Adrenal gland (tissue), 19 donors: Measurements from ENCODE around the gene ZNF410. TPM values are rescaled to one million over a fixed set of nuclear protein-coding genes. Genes with fewer than 3 reads are reported as not detected.
A peak's percentile ranks its signal among the peaks of the same experiment; 100 is the strongest.
"Not testable (repeated sequence)": the region's sequence is repeated elsewhere in the genome, so short reads cannot be mapped to it uniquely, and the experiment has no call there.

Experiments used
- DNase-seq, 7 donors: peaks; one replicate each; pipeline ENCODE4 v3.0.0-alpha.2; 2019 to 2020
- H3K27ac ChIP-seq, 5 donors: fragments of 200-600 bp; sonication (generic) in 4 of 5; 1 replicate in 3 of 5; 2 replicates in 2 of 5; pipeline versions ENCODE4 v1.5.1 to v1.8.0; 2016 to 2020; ENCODE audit warnings: mild to moderate bottlenecking in 1 of 5
- H3K27me3 ChIP-seq: fragments of 200-600 bp; 2 replicates; pipeline ENCODE4 v1.8.0; 2021
- H3K36me3 ChIP-seq, 2 donors: fragments of 200-600 bp; replicated peaks in 1 of 2; 1 replicate in 1 of 2; 2 replicates in 1 of 2; pipeline versions ENCODE4 v1.5.1 to v1.8.0; 2018 to 2022
- H3K4me1 ChIP-seq, 2 donors: fragments of 200-600 bp; replicated peaks in 1 of 2; 1 replicate in 1 of 2; 2 replicates in 1 of 2; pipeline versions ENCODE4 v1.5.1 to v1.8.0; 2018 to 2021
- H3K4me3 ChIP-seq, 4 donors: fragments of 200-600 bp; sonication (generic) in 3 of 4; one replicate each; pipeline ENCODE4 v1.5.1; 2016 to 2018
- H3K9me3 ChIP-seq, 3 donors: fragments of 200-600 bp; sonication (generic) in 1 of 3; replicated peaks in 1 of 3; 1 replicate in 2 of 3; 2 replicates in 1 of 3; pipeline versions ENCODE4 v1.5.1 to v1.8.0; 2016 to 2021
- POLR2A ChIP-seq, 2 donors: fragments of 450-650 bp; IDR thresholded peaks; one replicate each; pipeline ENCODE4 v1.6.1; 2017; ENCODE audit warnings: antibody characterized with exemption in 2 of 2, mild to moderate bottlenecking in 2 of 2, moderate library complexity in 1 of 2
- WGBS, 4 donors: extraction: QIAGEN DNeasy Blood & Tissue Kit in 2 of 4; methylation state at CpG; one replicate each; pipeline versions ENCODE4 v1.1.5 to v1.1.7; 2013 to 2017; 5-methylcytosine and 5-hydroxymethylcytosine counted together
- intact Hi-C, 2 donors: fragments of 100-400 bp; cut with DNase I; formaldehyde crosslinking; loops; one replicate each; pipeline versions ENCODE4 v1.14.1 to v1.15.0; 2022 to 2023
- long read RNA-seq, 10 donors: library from polyadenylated mRNA in 3 of 10; unstranded in 2 of 10; stranded (forward) in 1 of 10; transcript quantifications; one replicate each; pipeline ENCODE4 v2.0.0 and lab custom pipeline, GENCODE V29; 2021 to 2026
- polyA plus RNA-seq, 3 donors: library from polyadenylated mRNA; stranded (reverse); fragments of 200-250 nt in 2 of 3; fragments of 350-450 nt in 1 of 3; fragmentation: Illumina TruSeq in 1 of 3; extraction: RNeasy Lipid Tissue Mini Kit (QIAGEN cat#74804) in 1 of 3; gene quantifications; one replicate each; pipeline ENCODE4 v1.2.3, GENCODE V29; 2013 to 2014
- total RNA-seq, 9 donors: library from RNA; depleted of rRNA in 4 of 9; stranded (reverse); fragments of >200 nt in 4 of 9; fragments of 120-200 nt in 1 of 9; fragmentation: NEBNext Ultra II Directional in 1 of 9; extraction: Animal tissue kit (Norgen Biotek cat#: 25700) in 1 of 9; gene quantifications; one replicate each; pipeline versions ENCODE4 v1.1.0 to v1.2.4, GENCODE V29; 2013 to 2023
- TF ChIP-seq, protein P1 (sequence below), 6 experiments: fragments of 450-650 bp in 4 of 6; fragments of 200-600 bp in 2 of 6; sonication (generic) in 1 of 6; IDR thresholded peaks; 1 replicate in 5 of 6; 2 replicates in 1 of 6; pipeline versions ENCODE4 v1.5.1 to v1.8.0; 2016 to 2021; ENCODE audit warnings: antibody characterized with exemption in 6 of 6, mild to moderate bottlenecking in 2 of 6, moderate library complexity in 1 of 6
- donor health status: healthy with polysubstance abuse.
- donor health status: Bipolar disorder and iron deficiency.
- donor health status: DM: yes; HTN: yes; CAD: no.
- donor health status: DM: no; HTN: no; CAD: no.
- donor health status: DM: no; HTN: no; CAD: no.
- donor health status: DM: yes; HTN: yes; CAD: no.

ZNF410 gene, protein sequence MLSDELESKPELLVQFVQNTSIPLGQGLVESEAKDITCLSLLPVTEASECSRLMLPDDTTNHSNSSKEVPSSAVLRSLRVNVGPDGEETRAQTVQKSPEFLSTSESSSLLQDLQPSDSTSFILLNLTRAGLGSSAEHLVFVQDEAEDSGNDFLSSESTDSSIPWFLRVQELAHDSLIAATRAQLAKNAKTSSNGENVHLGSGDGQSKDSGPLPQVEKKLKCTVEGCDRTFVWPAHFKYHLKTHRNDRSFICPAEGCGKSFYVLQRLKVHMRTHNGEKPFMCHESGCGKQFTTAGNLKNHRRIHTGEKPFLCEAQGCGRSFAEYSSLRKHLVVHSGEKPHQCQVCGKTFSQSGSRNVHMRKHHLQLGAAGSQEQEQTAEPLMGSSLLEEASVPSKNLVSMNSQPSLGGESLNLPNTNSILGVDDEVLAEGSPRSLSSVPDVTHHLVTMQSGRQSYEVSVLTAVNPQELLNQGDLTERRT
- total RNA-seq (10 to 100 TPM; 30.6 to 79.5 (median 56.9) TPM), polyA plus RNA-seq (10 to 100 TPM; 49.8 to 57.8 (median 52.0) TPM)
- long read RNA-seq, donor 1, transcript ZNF410-211 (12 exons, 2,601 nt) = major isoform, 7 of 9 reads
- long read RNA-seq, donor 1, partial matches to known transcripts = 0 of 9 reads
- long read RNA-seq, donor 1, other reads (novel, unspliced or antisense) = 0 of 9 reads
- long read RNA-seq, donor 2, partial matches to known transcripts = 9 of 11 reads
- long read RNA-seq, donor 2, other reads (novel, unspliced or antisense) = 0 of 11 reads
- long read RNA-seq, donor 3, transcript ZNF410-211 (12 exons, 2,601 nt) = major isoform, 7 of 8 reads
- long read RNA-seq, donor 3, partial matches to known transcripts = 0 of 8 reads
- long read RNA-seq, donor 3, other reads (novel, unspliced or antisense) = 0 of 8 reads
- long read RNA-seq, donor 4, transcript ZNF410-211 (12 exons, 2,601 nt) = major isoform, 21 of 45 reads
- long read RNA-seq, donor 4, partial matches to known transcripts = 7 of 45 reads
- long read RNA-seq, donor 4, other reads (novel, unspliced or antisense) = 13 of 45 reads
- long read RNA-seq, donor 5, transcript ZNF410-211 (12 exons, 2,601 nt) = major isoform, 99 of 137 reads
- long read RNA-seq, donor 5, transcript ZNF410-201 (11 exons, 2,293 nt) = minor isoform, 7 of 137 reads
- long read RNA-seq, donor 5, partial matches to known transcripts = 5 of 137 reads
- long read RNA-seq, donor 5, other reads (novel, unspliced or antisense) = 22 of 137 reads
- long read RNA-seq, donor 6, transcript ZNF410-211 (12 exons, 2,601 nt) = major isoform, 15 of 22 reads
- long read RNA-seq, donor 6, partial matches to known transcripts = 0 of 22 reads
- long read RNA-seq, donor 6, other reads (novel, unspliced or antisense) = 5 of 22 reads
- long read RNA-seq, donor 7, partial matches to known transcripts = 0 of 2 reads
- long read RNA-seq, donor 7, other reads (novel, unspliced or antisense) = 0 of 2 reads
- long read RNA-seq, donor 8, transcript ZNF410-211 (12 exons, 2,601 nt) = major isoform, 6 of 7 reads
- long read RNA-seq, donor 8, partial matches to known transcripts = 0 of 7 reads
- long read RNA-seq, donor 8, other reads (novel, unspliced or antisense) = 0 of 7 reads
- long read RNA-seq, donor 9, transcript ZNF410-211 (12 exons, 2,601 nt) = major isoform, 5 of 5 reads
- long read RNA-seq, donor 9, partial matches to known transcripts = 0 of 5 reads
- long read RNA-seq, donor 9, other reads (novel, unspliced or antisense) = 0 of 5 reads
- long read RNA-seq, donor 10 = 0 reads

- peak within 1 kb of the TSS; percentile 76 to 93 (median 84) for H3K4me3 ChIP-seq
- WGBS, 4 donors = 0 to 2% (median 0%) methylated on average over 35 to 65 of the region's 65 CpGs
- H3K9me3 ChIP-seq = no peaks in the 10 kb centered on the region
- peaks cover 18 to 40% of the 10 kb centered on the region in 2 donors for H3K4me1 ChIP-seq
- H3K36me3 ChIP-seq = no peaks in the 10 kb centered on the region
- no peaks in the 10 kb centered on the region for H3K27me3 ChIP-seq
- intact Hi-C loops = no loop called here
- DNase-seq = peak; percentile 94 to 98 (median 98)
- TF ChIP-seq POLR2A (IDR thresholded peaks at IDR 0.05) = peak; percentile 68 to 89
- TF ChIP-seq, protein P1, sequence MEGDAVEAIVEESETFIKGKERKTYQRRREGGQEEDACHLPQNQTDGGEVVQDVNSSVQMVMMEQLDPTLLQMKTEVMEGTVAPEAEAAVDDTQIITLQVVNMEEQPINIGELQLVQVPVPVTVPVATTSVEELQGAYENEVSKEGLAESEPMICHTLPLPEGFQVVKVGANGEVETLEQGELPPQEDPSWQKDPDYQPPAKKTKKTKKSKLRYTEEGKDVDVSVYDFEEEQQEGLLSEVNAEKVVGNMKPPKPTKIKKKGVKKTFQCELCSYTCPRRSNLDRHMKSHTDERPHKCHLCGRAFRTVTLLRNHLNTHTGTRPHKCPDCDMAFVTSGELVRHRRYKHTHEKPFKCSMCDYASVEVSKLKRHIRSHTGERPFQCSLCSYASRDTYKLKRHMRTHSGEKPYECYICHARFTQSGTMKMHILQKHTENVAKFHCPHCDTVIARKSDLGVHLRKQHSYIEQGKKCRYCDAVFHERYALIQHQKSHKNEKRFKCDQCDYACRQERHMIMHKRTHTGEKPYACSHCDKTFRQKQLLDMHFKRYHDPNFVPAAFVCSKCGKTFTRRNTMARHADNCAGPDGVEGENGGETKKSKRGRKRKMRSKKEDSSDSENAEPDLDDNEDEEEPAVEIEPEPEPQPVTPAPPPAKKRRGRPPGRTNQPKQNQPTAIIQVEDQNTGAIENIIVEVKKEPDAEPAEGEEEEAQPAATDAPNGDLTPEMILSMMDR (IDR thresholded peaks at IDR 0.05) = no peak
- H3K27ac ChIP-seq = peak within 1 kb of the TSS; percentile 81 to 98 (median 87)
These were observed at the start of gene ZNF410 for GRCh38 chr14:73886449-73887317. Gene ZNF410, plus strand, starts transcription at chr14:73886859. Its CDS starts 5,317 bp downstream, at chr14:73892176.

GRCh38 chr14:73838293-73839034, 48.2 kb upstream of the ZNF410 start:
- H3K4me1 ChIP-seq, H3K27ac ChIP-seq, H3K9me3 ChIP-seq, H3K27me3 ChIP-seq, H3K4me3 ChIP-seq, intact Hi-C loops, H3K36me3 ChIP-seq, DNase-seq: not testable (repeated sequence)
- 91 to 95% (median 92%) methylated on average over 7 of the region's 7 CpGs for WGBS, 4 donors

GRCh38 chr14:73842201-73842600, 44.5 kb upstream of the ZNF410 start:
- no peak for DNase-seq
- intact Hi-C loops = no loop called here
- H3K36me3 ChIP-seq = no peaks in the 10 kb centered on the region
- 93 to 100% (median 95%) methylated on average over 1 of the region's 1 CpG for WGBS, 4 donors
- H3K9me3 ChIP-seq = peaks cover 0 to 4% (median 0%) of the 10 kb centered on the region in 3 donors
- peaks cover 0 to 6% of the 10 kb centered on the region in 2 donors for H3K4me1 ChIP-seq
- H3K27me3 ChIP-seq = no peaks in the 10 kb centered on the region
- no peak for TF ChIP-seq POLR2A (IDR thresholded peaks at IDR 0.05)
- TF ChIP-seq, protein P1 (IDR thresholded peaks at IDR 0.05) = no peak
- H3K4me3 ChIP-seq = no peak overlapping the region
- no peak overlapping the region for H3K27ac ChIP-seq
